SK-N-SH (cell line): Measurements from ENCODE around the gene FBXL2. TPM values are rescaled to one million over a fixed set of nuclear protein-coding genes. Genes with fewer than 3 reads are reported as not detected.

Experiments used
- CTCF ChIA-PET: fragments of 300-600, 350-600 bp; formaldehyde crosslinking; extraction: SDS; loops from one replicate; lab custom pipeline; 2021; lab: Yijun Ruan, JAX
- POLR2A ChIA-PET: fragments of 350-600 bp; sonication (Branson Sonifier 250); formaldehyde crosslinking; extraction: SDS; loops from one replicate; lab custom pipeline; 2020; ENCODE audit warnings: antibody characterized with exemption, inconsistent platforms; lab: Yijun Ruan, JAX
- DNase-seq: peaks from one replicate; pipeline ENCODE4 v3.0.0; 2012
- H2AFZ ChIP-seq: fragments of 200-600 bp; sonication (generic); 2 replicates; pipeline ENCODE4 v1.8.1; 2016; ENCODE audit warnings: antibody characterized with exemption, mild to moderate bottlenecking, low read depth
- H3F3A ChIP-seq: fragments of 200-600 bp; sonication (generic); replicated peaks from 2 replicates; pipeline ENCODE3; 2016; ENCODE audit warnings: antibody characterized with exemption, mild to moderate bottlenecking; ENCODE audit not compliant: insufficient read depth
- H3K27ac ChIP-seq, 2 experiments: fragments of 200-500 bp in 1 of 2; fragments of 200-600 bp in 1 of 2; sonication (Bioruptor generic) in 1 of 2; sonication (generic), shearing (Covaris generic) in 1 of 2; 2 replicates each; pipeline versions ENCODE4 v1.5.1 to v1.6.1; 2014 to 2016; ENCODE audit warnings: low read depth in 2 of 2, inconsistent platforms in 1 of 2, low read length in 1 of 2, mild to moderate bottlenecking in 1 of 2, mixed read lengths in 1 of 2
- H3K27me3 ChIP-seq: fragments of 200-600 bp; sonication (generic), shearing (Covaris generic); 2 replicates; pipeline ENCODE4 v1.6.1; 2016; ENCODE audit warnings: mixed run types; ENCODE audit not compliant: insufficient read depth
- H3K36me3 ChIP-seq, 2 experiments: fragments of 200-500 bp in 1 of 2; fragments of 200-600 bp in 1 of 2; sonication (Bioruptor generic) in 1 of 2; sonication (generic) in 1 of 2; replicated peaks in 1 of 2; 2 replicates each; pipeline versions ENCODE3 to v1.5.1; 2014 to 2016; ENCODE audit warnings: low read length in 1 of 2, mild to moderate bottlenecking in 1 of 2; ENCODE audit not compliant: insufficient read depth in 2 of 2, control insufficient read depth in 1 of 2
- H3K4me1 ChIP-seq, 2 experiments: fragments of 200-500 bp in 1 of 2; fragments of 200-600 bp in 1 of 2; sonication (Bioruptor generic) in 1 of 2; sonication (generic), shearing (Covaris generic) in 1 of 2; 2 replicates each; pipeline versions ENCODE4 v1.5.1 to v1.6.1; 2014 to 2016; ENCODE audit warnings: low read depth in 1 of 2, low read length in 1 of 2, mixed run types in 1 of 2; ENCODE audit not compliant: insufficient read depth in 2 of 2, control insufficient read depth in 1 of 2
- H3K4me2 ChIP-seq: fragments of 200-600 bp; sonication (generic), shearing (Covaris generic); 2 replicates; pipeline ENCODE4 v1.6.1; 2017; ENCODE audit warnings: mixed run types
- H3K4me3 ChIP-seq, 2 experiments: fragments of 200-500 bp in 1 of 2; fragments of 200-600 bp in 1 of 2; sonication (Bioruptor generic) in 1 of 2; sonication (generic), shearing (Covaris generic) in 1 of 2; 2 replicates each; pipeline versions ENCODE4 v1.5.1 to v1.8.1; 2014 to 2016; ENCODE audit warnings: low read depth in 2 of 2, inconsistent platforms in 1 of 2, low read length in 1 of 2, mild to moderate bottlenecking in 1 of 2, mixed read lengths in 1 of 2, moderate library complexity in 1 of 2
- H3K79me2 ChIP-seq: fragments of 200-600 bp; sonication (generic); 2 replicates; pipeline ENCODE4 v1.8.1; 2017; ENCODE audit warnings: mild to moderate bottlenecking; ENCODE audit not compliant: insufficient read depth
- H3K9ac ChIP-seq: fragments of 200-600 bp; sonication (generic); 2 replicates; pipeline ENCODE4 v1.6.1; 2017; ENCODE audit warnings: mixed run types
- H3K9me2 ChIP-seq: fragments of 200-600 bp; sonication (generic); 2 replicates; pipeline ENCODE4 v1.6.1; 2017; ENCODE audit warnings: mixed run types
- H3K9me3 ChIP-seq: fragments of 200-600 bp; sonication (generic); 2 replicates; pipeline ENCODE4 v1.6.1; 2017; ENCODE audit warnings: mixed run types, mild to moderate bottlenecking, moderate library complexity
- H4K20me1 ChIP-seq: fragments of 200-600 bp; sonication (generic); 2 replicates; pipeline ENCODE4 v1.6.1; 2017; ENCODE audit warnings: mild to moderate bottlenecking, mixed run types; ENCODE audit not compliant: insufficient read depth
- CHD2 ChIP-seq: fragments of 150-350 bp; IDR thresholded peaks from 2 replicates; pipeline ENCODE4 v1.6.1; 2018; ENCODE audit warnings: low read length; ENCODE audit not compliant: partially characterized antibody
- CTCF ChIP-seq: fragments of 200-600 bp; sonication (generic); IDR thresholded peaks from 2 replicates; pipeline ENCODE4 v1.6.1; 2017; ENCODE audit warnings: antibody characterized with exemption, mild to moderate bottlenecking, moderate library complexity
- ELF1 ChIP-seq: IDR thresholded peaks from 2 replicates; pipeline ENCODE4 v1.4.0; 2012
- EP300 ChIP-seq, 2 experiments: IDR thresholded peaks; 2 replicates each; pipeline versions ENCODE4 v1.4.0 to v1.6.1; 2012; ENCODE audit warnings: borderline replicate concordance in 1 of 2, low read depth in 1 of 2, low read length in 1 of 2
- EZH2phosphoT487 ChIP-seq: fragments of 200-600 bp; sonication (generic); IDR thresholded peaks from 2 replicates; pipeline ENCODE4 v1.6.1; 2017; ENCODE audit warnings: low read depth, mixed run types, mild to moderate bottlenecking, antibody characterized with exemption, moderate library complexity, borderline replicate concordance
- FOXJ3 ChIP-seq: sonication (generic); formaldehyde crosslinking; IDR thresholded peaks from 2 replicates; pipeline ENCODE4 v1.5.1; 2020; ENCODE audit warnings: mild to moderate bottlenecking, missing genetic modification reagents
- FOXM1 ChIP-seq: IDR thresholded peaks from 2 replicates; pipeline ENCODE4 v1.4.0; 2012; ENCODE audit warnings: low read depth, mild to moderate bottlenecking
- GABPA ChIP-seq: IDR thresholded peaks from 2 replicates; pipeline ENCODE4 v1.4.0; 2012; ENCODE audit warnings: low read depth, mild to moderate bottlenecking
- IRF3 ChIP-seq: fragments of 150-350 bp; IDR thresholded peaks from 2 replicates; pipeline ENCODE4 v1.6.1; 2016; ENCODE audit warnings: mild to moderate bottlenecking, low read depth, low read length
- PBX3 ChIP-seq: IDR thresholded peaks from 2 replicates; pipeline ENCODE4; 2012
- RAD21 ChIP-seq: IDR thresholded peaks from 2 replicates; pipeline ENCODE4 v1.6.1; 2012; ENCODE audit warnings: mild to moderate bottlenecking, low read length
- RCOR1 ChIP-seq: fragments of 150-350 bp; IDR thresholded peaks from 2 replicates; pipeline ENCODE4 v1.6.1; 2017; ENCODE audit warnings: antibody characterized with exemption, low read length
- RFX5 ChIP-seq: IDR thresholded peaks from 2 replicates; pipeline ENCODE4 v1.6.1; 2012; ENCODE audit warnings: mild to moderate bottlenecking, improper control_type of control experiment, low read length
- RXRA ChIP-seq: IDR thresholded peaks from 2 replicates; pipeline ENCODE4 v1.4.0; 2012; ENCODE audit warnings: low read depth, mild to moderate bottlenecking, borderline replicate concordance
- SIN3A ChIP-seq: IDR thresholded peaks from 2 replicates; pipeline ENCODE4 v1.6.1; 2012; ENCODE audit warnings: low read depth, mild to moderate bottlenecking, low read length, moderate library complexity, borderline replicate concordance
- SMC3 ChIP-seq: IDR thresholded peaks from 2 replicates; pipeline ENCODE4 v1.6.1; 2012; ENCODE audit warnings: low read depth, low read length, improper control_type of control experiment
- TEAD4 ChIP-seq: IDR thresholded peaks from 2 replicates; pipeline ENCODE4 v1.4.0; 2012; ENCODE audit warnings: mild to moderate bottlenecking, borderline replicate concordance; ENCODE audit not compliant: insufficient read depth
- USF1 ChIP-seq: IDR thresholded peaks from 2 replicates; pipeline ENCODE4 v1.4.0; 2012; ENCODE audit warnings: low read depth, borderline replicate concordance
- ZBTB33 ChIP-seq: IDR thresholded peaks from 2 replicates; pipeline ENCODE4 v1.4.0; 2012; ENCODE audit warnings: low read depth, borderline replicate concordance
- WGBS: methylation state at CpG from one replicate; pipeline ENCODE4 v1.1.6; 2017; ENCODE audit warnings: low lambda C conversion rate; 5-methylcytosine and 5-hydroxymethylcytosine counted together
- polyA plus RNA-seq, 3 experiments: library from polyadenylated mRNA; depleted of rRNA; stranded (reverse); fragments of >200 nt; gene quantifications; 2 replicates each; pipeline ENCODE4 v1.2.3, GENCODE V29; 2012

FBXL2 gene
- polyA plus RNA-seq, 1 of the 3 experiments (the other 2 are of a cell fraction): 13.7 TPM

- Histone ChIP-seq H3F3A (no peaks in the 10 kb centered on the region), H3K4me1 (no peaks in the 10 kb centered on the region), H3K9me2 (no peaks in the 10 kb centered on the region), H3K27me3 (no peaks in the 10 kb centered on the region), H3K4me2 (no peak overlapping the region), H3K36me3 (no peaks in the 10 kb centered on the region), H3K9ac (no peak overlapping the region), H2AFZ (no peak overlapping the region), H3K79me2 (no peaks in the 10 kb centered on the region), H3K9me3 (no peaks in the 10 kb centered on the region), H4K20me1 (no peaks in the 10 kb centered on the region), H3K4me3 (no peak overlapping the region), H3K27ac (no peak overlapping the region)
- DNase-seq: no peak
- POLR2A ChIA-PET: no interaction called here
- CTCF ChIA-PET: interaction anchor here (0.7 kb wide), 1 partner anchor 10 kb away, joined by 4 read pairs; no protein-coding TSS in a partner anchor
- 49% methylated on average over 3 of the region's 3 CpGs for WGBS
- TF ChIP-seq RFX5: no peak
- TF ChIP-seq RAD21: no peak
- no peak for TF ChIP-seq ZBTB33
- TF ChIP-seq TEAD4: no peak
- TF ChIP-seq EZH2phosphoT487: no peak
- TF ChIP-seq SIN3A: no peak
- TF ChIP-seq GABPA: no peak
- no peak for TF ChIP-seq SMC3
- TF ChIP-seq USF1: no peak
- TF ChIP-seq CHD2: no peak
- no peak for TF ChIP-seq CTCF
These were observed 7.9 kb upstream of the FBXL2 start for GRCh38 chr3:33269385-33269784.

GRCh38 chr3:33271324-33271723 lies 5.9 kb upstream of the FBXL2 start:
- no peaks in the 10 kb centered on the region for H4K20me1 ChIP-seq
- H3K4me3 ChIP-seq: no peak overlapping the region
- H3K9me2 ChIP-seq: no peaks in the 10 kb centered on the region
- no peak overlapping the region for H3K4me2 ChIP-seq
- no peak for DNase-seq
- H3F3A ChIP-seq: no peaks in the 10 kb centered on the region
- no peaks in the 10 kb centered on the region for H3K4me1 ChIP-seq
- no peak overlapping the region for H3K27ac ChIP-seq
- no peak overlapping the region for H3K9ac ChIP-seq
- 62% methylated on average over 4 of the region's 4 CpGs for WGBS
- no peaks in the 10 kb centered on the region for H3K9me3 ChIP-seq
- CTCF ChIA-PET: no interaction called here
- no peaks in the 10 kb centered on the region for H3K79me2 ChIP-seq
- no peaks in the 10 kb centered on the region for H3K36me3 ChIP-seq
- H3K27me3 ChIP-seq: no peaks in the 10 kb centered on the region
- POLR2A ChIA-PET: no interaction called here
- no peak overlapping the region for H2AFZ ChIP-seq
- no peak for TF ChIP-seq USF1
- TF ChIP-seq RXRA: no peak
- no peak for TF ChIP-seq FOXM1
- TF ChIP-seq ELF1: no peak
- no peak for TF ChIP-seq GABPA
- no peak for TF ChIP-seq EP300 (IDR thresholded peaks at IDR 0.05; ENCODE audit: borderline replicate concordance in 1 of 2, low read depth in 1 of 2, low read length in 1 of 2)
- no peak for TF ChIP-seq IRF3
- TF ChIP-seq FOXJ3 (CRISPR knock-in tag): no peak
- no peak for TF ChIP-seq RFX5
- TF ChIP-seq SIN3A: no peak
- no peak for TF ChIP-seq RCOR1
- TF ChIP-seq PBX3: no peak
